IMR-90 (cell line): ENCODE measurements around the gene TNFAIP8. TPM values are rescaled to one million over a fixed set of nuclear protein-coding genes. Genes with fewer than 3 reads are reported as not detected.

Source experiments
- ATAC-seq: fragments of 200-7000 bp; cut with Tn5 transposase; 2 replicates; pipeline ENCODE4 v1.9.1; 2020; ENCODE audit warnings: low read depth, mild to moderate bottlenecking, moderate library complexity
- BruUV-seq: library from RNA; stranded (reverse); fragments of 400-500 nt; replicated peaks from 2 replicates; lab custom pipeline; 2021; lab: Mats Ljungman, UMichigan
- CTCF ChIA-PET: fragments of 300-600 bp; formaldehyde crosslinking; extraction: SDS; loops from one replicate; lab custom pipeline; 2021; ENCODE audit warnings: antibody characterized with exemption; lab: Yijun Ruan, JAX
- POLR2A ChIA-PET: fragments of 300-600 bp; sonication (Branson Sonifier 250); formaldehyde crosslinking; loops from one replicate; lab custom pipeline; 2022; ENCODE audit warnings: antibody characterized with exemption; ENCODE audit not compliant: unreplicated experiment; lab: Charles Lee
- DNase-seq: peaks from one replicate; pipeline ENCODE4 v3.0.0; 2013
- H2AFZ ChIP-seq: replicated peaks from 2 replicates; pipeline ENCODE3; 2013; ENCODE audit warnings: low read length, mild to moderate bottlenecking; ENCODE audit not compliant: poor library complexity
- H2AK5ac ChIP-seq: 2 replicates; pipeline ENCODE4 v1.6.1; 2013; ENCODE audit warnings: low read depth, low read length, inconsistent platforms
- H2AK9ac ChIP-seq: replicated peaks from 2 replicates; pipeline ENCODE3; 2013; ENCODE audit warnings: mild to moderate bottlenecking, low read depth, low read length, moderate library complexity; ENCODE audit not compliant: poor library complexity
- H2BK120ac ChIP-seq: 2 replicates; pipeline ENCODE4 v1.6.1; 2013; ENCODE audit warnings: low read depth, low read length, inconsistent platforms
- H2BK15ac ChIP-seq: 3 replicates; pipeline ENCODE4 v1.6.1; 2013; ENCODE audit warnings: low read depth, low read length, inconsistent platforms
- H2BK20ac ChIP-seq: 2 replicates; pipeline ENCODE4 v1.6.1; 2013; ENCODE audit warnings: low read depth, mild to moderate bottlenecking, inconsistent platforms, low read length, moderate library complexity
- H2BK5ac ChIP-seq: 2 replicates; pipeline ENCODE4 v1.6.1; 2013; ENCODE audit warnings: mild to moderate bottlenecking, low read depth, low read length, inconsistent platforms; ENCODE audit not compliant: poor library complexity, severe bottlenecking
- H3K14ac ChIP-seq: replicated peaks from 2 replicates; pipeline ENCODE4 v1.6.1; 2013; ENCODE audit warnings: low read depth, low read length, inconsistent platforms
- H3K18ac ChIP-seq: 2 replicates; pipeline ENCODE4 v1.6.1; 2013; ENCODE audit warnings: low read depth, low read length, control low read depth
- H3K23ac ChIP-seq: 2 replicates; pipeline ENCODE4 v1.6.1; 2013; ENCODE audit warnings: low read depth, low read length, inconsistent platforms
- H3K27ac ChIP-seq: 2 replicates; pipeline ENCODE4 v1.5.1; 2013; ENCODE audit warnings: mild to moderate bottlenecking, control low read depth, low read length; ENCODE audit not compliant: insufficient read depth
- H3K27me3 ChIP-seq: 2 replicates; pipeline ENCODE4 v1.6.1; 2013; ENCODE audit warnings: low read length; ENCODE audit not compliant: control insufficient read depth, insufficient read depth
- H3K36me3 ChIP-seq: 2 replicates; pipeline ENCODE4 v1.6.1; 2013; ENCODE audit warnings: low read length, mixed read lengths; ENCODE audit not compliant: control insufficient read depth, insufficient read depth
- H3K4ac ChIP-seq: 2 replicates; pipeline ENCODE4 v1.6.1; 2013; ENCODE audit warnings: low read depth, low read length, inconsistent platforms
- H3K4me1 ChIP-seq: 2 replicates; pipeline ENCODE4 v1.6.1; 2013; ENCODE audit warnings: low read length, mixed read lengths; ENCODE audit not compliant: control insufficient read depth, insufficient read depth
- H3K4me2 ChIP-seq: 2 replicates; pipeline ENCODE4 v1.6.1; 2013; ENCODE audit warnings: low read depth, mild to moderate bottlenecking, control low read depth, low read length, moderate library complexity
- H3K4me3 ChIP-seq: 2 replicates; pipeline ENCODE4 v1.5.1; 2013; ENCODE audit warnings: low read depth, mild to moderate bottlenecking, control low read depth, low read length, moderate library complexity; ENCODE audit not compliant: insufficient read depth
- H3K56ac ChIP-seq: 2 replicates; pipeline ENCODE4 v1.6.1; 2013; ENCODE audit warnings: low read length, inconsistent platforms; ENCODE audit not compliant: insufficient read depth; ENCODE audit errors: extremely low read depth
- H3K79me1 ChIP-seq, 2 experiments: 2 replicates each; pipeline ENCODE4 v1.6.1; 2013; ENCODE audit warnings: low read length in 2 of 2, inconsistent platforms in 1 of 2, low read depth in 1 of 2
- H3K9ac ChIP-seq: 2 replicates; pipeline ENCODE4 v1.6.1; 2013; ENCODE audit warnings: low read depth, low read length, control low read depth
- H3K9me1 ChIP-seq: 2 replicates; pipeline ENCODE4 v1.6.1; 2013; ENCODE audit warnings: low read length, inconsistent platforms; ENCODE audit not compliant: insufficient read depth
- H3K9me3 ChIP-seq: 2 replicates; pipeline ENCODE4 v1.6.1; 2013; ENCODE audit warnings: low read length; ENCODE audit not compliant: control insufficient read depth, insufficient read depth
- H4K20me1 ChIP-seq: 2 replicates; pipeline ENCODE4 v1.6.1; 2013; ENCODE audit warnings: low read length, inconsistent platforms; ENCODE audit not compliant: insufficient read depth
- H4K5ac ChIP-seq: 2 replicates; pipeline ENCODE4 v1.6.1; 2013; ENCODE audit warnings: mild to moderate bottlenecking, low read depth, low read length, control low read depth
- H4K8ac ChIP-seq, 2 experiments: 2 replicates each; pipeline ENCODE4 v1.6.1; 2013; ENCODE audit warnings: low read depth in 2 of 2, low read length in 2 of 2, control low read depth in 1 of 2, inconsistent platforms in 1 of 2
- H4K91ac ChIP-seq: 2 replicates; pipeline ENCODE4 v1.6.1; 2013; ENCODE audit warnings: low read depth, low read length, inconsistent platforms; ENCODE audit not compliant: insufficient read depth
- BHLHE40 ChIP-seq: fragments of 150-350 bp; IDR thresholded peaks from 2 replicates; pipeline ENCODE4 v1.6.1; 2016; ENCODE audit warnings: mild to moderate bottlenecking, low read depth, low read length
- CEBPB ChIP-seq: IDR thresholded peaks from 2 replicates; pipeline ENCODE4 v1.6.1; 2012; ENCODE audit warnings: low read depth, low read length, improper control_type of control experiment
- CHD1 ChIP-seq: IDR thresholded peaks from 2 replicates; pipeline ENCODE4 v1.6.1; 2012; ENCODE audit warnings: low read depth, low read length, improper control_type of control experiment
- FOS ChIP-seq: fragments of 150-350 bp; IDR thresholded peaks from 2 replicates; pipeline ENCODE4 v1.6.1; 2016; ENCODE audit warnings: low read depth, low read length
- MAFK ChIP-seq: IDR thresholded peaks from 2 replicates; pipeline ENCODE4 v1.6.1; 2012; ENCODE audit warnings: low read depth, low read length, improper control_type of control experiment
- MAZ ChIP-seq: IDR thresholded peaks from 2 replicates; pipeline ENCODE4 v1.6.1; 2012; ENCODE audit warnings: low read depth, mild to moderate bottlenecking, low read length, improper control_type of control experiment, moderate library complexity, borderline replicate concordance
- MXI1 ChIP-seq: IDR thresholded peaks from 2 replicates; pipeline ENCODE4 v1.6.1; 2012; ENCODE audit warnings: low read depth, mild to moderate bottlenecking, low read length, moderate library complexity, borderline replicate concordance
- NFE2L2 ChIP-seq: fragments of 150-350 bp; IDR thresholded peaks from 2 replicates; pipeline ENCODE4 v1.6.1; 2016; ENCODE audit warnings: low read depth, mild to moderate bottlenecking, low read length
- POLR2A ChIP-seq: IDR thresholded peaks from 2 replicates; pipeline ENCODE4 v1.6.1; 2012; ENCODE audit warnings: mild to moderate bottlenecking, low read depth, low read length
- RAD21 ChIP-seq: IDR thresholded peaks from 2 replicates; pipeline ENCODE4 v1.6.1; 2012; ENCODE audit warnings: low read length, improper control_type of control experiment
- RCOR1 ChIP-seq: IDR thresholded peaks from 2 replicates; pipeline ENCODE4 v1.6.1; 2012; ENCODE audit warnings: mild to moderate bottlenecking, low read length, improper control_type of control experiment; ENCODE audit not compliant: insufficient replicate concordance
- RFX5 ChIP-seq: IDR thresholded peaks from 2 replicates; pipeline ENCODE4 v1.8.0; 2012; ENCODE audit warnings: low read depth, mild to moderate bottlenecking, low read length, moderate library complexity
- SMC3 ChIP-seq: fragments of 150-350 bp; IDR thresholded peaks from 2 replicates; pipeline ENCODE4 v1.6.1; 2016; ENCODE audit warnings: low read depth, mild to moderate bottlenecking, antibody characterized with exemption, low read length, moderate library complexity
- WGBS, 2 experiments: methylation state at CpG; one replicate each; pipeline versions ENCODE4 v1.1.5 to v1.1.7; 2013; ENCODE audit warnings: missing lambda C conversion rate in 2 of 2; ENCODE audit not compliant: insufficient read length in 1 of 2; ENCODE audit errors: extremely low coverage in 2 of 2; 5-methylcytosine and 5-hydroxymethylcytosine counted together
- dilution Hi-C: fragments of 300-500 bp; cut with HindIII; formaldehyde crosslinking; loops from one replicate; pipeline ENCODE4 v1.14.3; 2018; ENCODE audit warnings: low sequenced_read_pairs; ENCODE audit not compliant: unreplicated experiment
- in situ Hi-C: fragments of 300-500 bp; cut with MboI; formaldehyde crosslinking; loops from 3 replicates; pipeline ENCODE4 v1.14.3; 2019; ENCODE audit warnings: low sequenced_read_pairs, inconsistent platforms, mixed read lengths
- intact Hi-C: fragments of 100-400 bp; cut with micrococcal nuclease; formaldehyde crosslinking; loops from 2 replicates; pipeline ENCODE4 v1.10.0; 2022
- polyA plus RNA-seq, 3 experiments: library from polyadenylated mRNA; depleted of rRNA; stranded (reverse); fragments of >200 nt; gene quantifications; 2 replicates each; pipeline ENCODE4 v1.2.3, GENCODE V29; 2012; ENCODE audit warnings: low replicate concordance in 1 of 3
- total RNA-seq: library from RNA; depleted of rRNA; stranded (reverse); fragments of >200 nt; gene quantifications from 2 replicates; pipeline ENCODE4 v1.2.3, GENCODE V29; 2012
- TF ChIP-seq, protein P1 (sequence below): conservative IDR thresholded peaks from 2 replicates; pipeline ENCODE4 v1.5.1; 2012; ENCODE audit warnings: mild to moderate bottlenecking, low read depth, low read length, improper control_type of control experiment
- TF ChIP-seq, protein P2 (sequence below): fragments of 150-350 bp; IDR thresholded peaks from 2 replicates; pipeline ENCODE4 v1.6.1; 2016; ENCODE audit warnings: low read depth, mild to moderate bottlenecking, low read length, moderate library complexity, borderline replicate concordance
- TF ChIP-seq, protein P3 (sequence below): fragments of 150-350 bp; IDR thresholded peaks from 2 replicates; pipeline ENCODE4 v1.6.1; 2017; ENCODE audit warnings: mild to moderate bottlenecking, antibody characterized with exemption, low read length, low read depth

The TNFAIP8 gene
- total and polyA plus RNA-seq, 2 of the 4 experiments (the other 2 are of a cell fraction): 20.3 to 29.9 TPM

DNA sequence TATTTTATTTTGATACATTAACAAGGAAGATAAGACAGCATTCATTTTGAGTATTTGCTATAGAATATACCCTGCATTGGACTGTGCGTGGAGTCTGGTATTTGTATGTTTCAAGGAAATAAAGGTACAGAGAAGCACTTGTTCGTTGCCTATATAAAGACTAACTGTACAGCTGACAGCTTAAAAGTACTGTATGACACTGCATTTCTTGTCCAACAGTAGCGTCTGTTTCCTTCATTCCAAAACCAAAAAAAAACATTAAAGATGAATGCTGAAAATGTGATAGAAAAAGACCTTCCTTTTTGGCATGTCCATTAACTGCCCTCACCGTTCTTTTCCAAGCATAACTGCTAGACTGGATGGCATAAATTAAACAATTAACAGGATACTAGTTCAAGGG lies 15.3 kb downstream of the TNFAIP8 start:
- no peak for ATAC-seq
- Histone ChIP-seq H3K4me3 (no peak overlapping the region), H2BK15ac (no peak overlapping the region), H3K4me1 (peaks cover 14% of the 10 kb centered on the region), H4K91ac (no peak overlapping the region), H3K4me2 (no peak overlapping the region), H2AK5ac (no peak overlapping the region), H3K23ac (no peak overlapping the region), H2AFZ (no peak overlapping the region), H3K14ac (no peak overlapping the region), H3K18ac (no peak overlapping the region), H4K5ac (no peak overlapping the region), H3K27ac (no peak overlapping the region), H3K9ac (no peak overlapping the region), H3K27me3 (no peaks in the 10 kb centered on the region), H2BK5ac (no peak overlapping the region), H3K56ac (no peak overlapping the region), H2BK20ac (no peak overlapping the region), H2AK9ac (no peak overlapping the region), H3K36me3 (0 out of 2 replicates have a peak, but pooled peaks cover 1% of the 10 kb centered on the region), H4K20me1 (no peaks in the 10 kb centered on the region), H3K4ac (no peak overlapping the region), H3K9me3 (no peaks in the 10 kb centered on the region), H3K79me1 (peaks cover 18 to 28% of the 10 kb centered on the region in 2 experiments; a peak in 3 of 4 replicates), H2BK120ac (no peak overlapping the region), H4K8ac (no peak overlapping the region), H3K9me1 (no peaks in the 10 kb centered on the region)
- WGBS, 2 experiments: no CpG with 5 or more reads among the region's 4 CpGs
- dilution Hi-C loops: no loop called here
- in situ Hi-C loops: no loop called here
- intact Hi-C loops: no loop called here
- TF ChIP-seq, protein P1, sequence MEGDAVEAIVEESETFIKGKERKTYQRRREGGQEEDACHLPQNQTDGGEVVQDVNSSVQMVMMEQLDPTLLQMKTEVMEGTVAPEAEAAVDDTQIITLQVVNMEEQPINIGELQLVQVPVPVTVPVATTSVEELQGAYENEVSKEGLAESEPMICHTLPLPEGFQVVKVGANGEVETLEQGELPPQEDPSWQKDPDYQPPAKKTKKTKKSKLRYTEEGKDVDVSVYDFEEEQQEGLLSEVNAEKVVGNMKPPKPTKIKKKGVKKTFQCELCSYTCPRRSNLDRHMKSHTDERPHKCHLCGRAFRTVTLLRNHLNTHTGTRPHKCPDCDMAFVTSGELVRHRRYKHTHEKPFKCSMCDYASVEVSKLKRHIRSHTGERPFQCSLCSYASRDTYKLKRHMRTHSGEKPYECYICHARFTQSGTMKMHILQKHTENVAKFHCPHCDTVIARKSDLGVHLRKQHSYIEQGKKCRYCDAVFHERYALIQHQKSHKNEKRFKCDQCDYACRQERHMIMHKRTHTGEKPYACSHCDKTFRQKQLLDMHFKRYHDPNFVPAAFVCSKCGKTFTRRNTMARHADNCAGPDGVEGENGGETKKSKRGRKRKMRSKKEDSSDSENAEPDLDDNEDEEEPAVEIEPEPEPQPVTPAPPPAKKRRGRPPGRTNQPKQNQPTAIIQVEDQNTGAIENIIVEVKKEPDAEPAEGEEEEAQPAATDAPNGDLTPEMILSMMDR: no peak
- TF ChIP-seq RCOR1 (no peak), RFX5 (no peak), RAD21 (no peak), NFE2L2 (no peak), CHD1 (no peak), BHLHE40 (no peak), MAFK (no peak), MXI1 (no peak), CEBPB (no peak), MAZ (no peak), SMC3 (no peak), FOS (no peak), POLR2A (no peak)
- TF ChIP-seq, protein P2, sequence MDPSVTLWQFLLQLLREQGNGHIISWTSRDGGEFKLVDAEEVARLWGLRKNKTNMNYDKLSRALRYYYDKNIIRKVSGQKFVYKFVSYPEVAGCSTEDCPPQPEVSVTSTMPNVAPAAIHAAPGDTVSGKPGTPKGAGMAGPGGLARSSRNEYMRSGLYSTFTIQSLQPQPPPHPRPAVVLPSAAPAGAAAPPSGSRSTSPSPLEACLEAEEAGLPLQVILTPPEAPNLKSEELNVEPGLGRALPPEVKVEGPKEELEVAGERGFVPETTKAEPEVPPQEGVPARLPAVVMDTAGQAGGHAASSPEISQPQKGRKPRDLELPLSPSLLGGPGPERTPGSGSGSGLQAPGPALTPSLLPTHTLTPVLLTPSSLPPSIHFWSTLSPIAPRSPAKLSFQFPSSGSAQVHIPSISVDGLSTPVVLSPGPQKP: no peak
- TF ChIP-seq, protein P3, sequence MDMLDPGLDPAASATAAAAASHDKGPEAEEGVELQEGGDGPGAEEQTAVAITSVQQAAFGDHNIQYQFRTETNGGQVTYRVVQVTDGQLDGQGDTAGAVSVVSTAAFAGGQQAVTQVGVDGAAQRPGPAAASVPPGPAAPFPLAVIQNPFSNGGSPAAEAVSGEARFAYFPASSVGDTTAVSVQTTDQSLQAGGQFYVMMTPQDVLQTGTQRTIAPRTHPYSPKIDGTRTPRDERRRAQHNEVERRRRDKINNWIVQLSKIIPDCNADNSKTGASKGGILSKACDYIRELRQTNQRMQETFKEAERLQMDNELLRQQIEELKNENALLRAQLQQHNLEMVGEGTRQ: no peak
- BruUV-seq: no TSS peak
- CTCF ChIA-PET: interaction anchor here (0.6 kb wide), 1 partner anchor 1457 kb away, joined by 4 read pairs; no protein-coding TSS in a partner anchor
- no peak for DNase-seq
- POLR2A ChIA-PET: no interaction called here
